Caco-2 (cell line): Measurements from ENCODE around the gene MEMO1. TPM values are rescaled to one million over a fixed set of nuclear protein-coding genes. Genes with fewer than 3 reads are reported as not detected.
"Not testable (repeated sequence)": the region's sequence is repeated elsewhere in the genome, so short reads cannot be mapped to it uniquely, and the experiment has no call there.

Experiments used
- BruUV-seq: library from RNA; stranded (reverse); fragments of 400-500 nt; replicated peaks from 2 replicates; lab custom pipeline; 2021; lab: Mats Ljungman, UMichigan
- CTCF ChIA-PET: fragments of 300-600 bp; sonication (Branson Sonifier 250); formaldehyde crosslinking; loops from one replicate; lab custom pipeline; 2022; ENCODE audit warnings: antibody characterized with exemption; lab: Charles Lee
- POLR2A ChIA-PET: fragments of 300-600 bp; sonication (Branson Sonifier 250); formaldehyde crosslinking; loops from one replicate; lab custom pipeline; 2022; ENCODE audit warnings: antibody characterized with exemption; lab: Charles Lee
- DNase-seq, 2 experiments: peaks; one replicate each; pipeline versions ENCODE4 v3.0.0 to v3.0.0-alpha.2; 2020 to 2022
- H3K27me3 ChIP-seq: replicated peaks from 2 replicates; pipeline ENCODE4 v1.6.0; 2011; ENCODE audit warnings: low read length; ENCODE audit not compliant: control insufficient read depth, insufficient read depth
- H3K36me3 ChIP-seq: 2 replicates; pipeline ENCODE4 v1.5.1; 2011; ENCODE audit warnings: low read length; ENCODE audit not compliant: control insufficient read depth, insufficient read depth
- H3K4me1 ChIP-seq: fragments of 250-450 bp; sonication (Bioruptor Pico); 2 replicates; pipeline ENCODE4 v1.5.1; 2020; ENCODE audit warnings: mild to moderate bottlenecking
- H3K4me3 ChIP-seq: 2 replicates; pipeline ENCODE4 v1.5.1; 2011; ENCODE audit warnings: low read depth, mild to moderate bottlenecking, control low read depth, low read length
- H3K9me3 ChIP-seq: fragments of 250-450 bp; sonication (Bioruptor Pico); 2 replicates; pipeline ENCODE4 v1.5.1; 2020; ENCODE audit warnings: mild to moderate bottlenecking, moderate library complexity
- H3K27ac Mint-ChIP-seq: one replicate; pipeline ENCODE4 v1.8.0; 2022; ENCODE audit warnings: mixed read lengths; ENCODE audit not compliant: unreplicated experiment
- H3K27me3 Mint-ChIP-seq: one replicate; pipeline ENCODE4 v1.8.0; 2022; ENCODE audit warnings: mixed read lengths; ENCODE audit not compliant: insufficient read depth, unreplicated experiment
- H3K36me3 Mint-ChIP-seq: one replicate; pipeline ENCODE4 v1.8.0; 2022; ENCODE audit warnings: mild to moderate bottlenecking, mixed read lengths; ENCODE audit not compliant: insufficient read depth, unreplicated experiment
- H3K4me1 Mint-ChIP-seq: one replicate; pipeline ENCODE4 v1.8.0; 2022; ENCODE audit warnings: low read depth, mixed read lengths; ENCODE audit not compliant: unreplicated experiment
- H3K4me3 Mint-ChIP-seq: one replicate; pipeline ENCODE4 v1.8.0; 2022; ENCODE audit warnings: mild to moderate bottlenecking, moderate library complexity, mixed read lengths; ENCODE audit not compliant: unreplicated experiment
- H3K9me3 Mint-ChIP-seq: one replicate; pipeline ENCODE4 v1.8.0; 2022; ENCODE audit warnings: mixed read lengths; ENCODE audit not compliant: unreplicated experiment
- intact Hi-C: fragments of 100-400 bp; cut with micrococcal nuclease; formaldehyde crosslinking; loops from one replicate; pipeline ENCODE4 v1.10.0; 2022; ENCODE audit not compliant: unreplicated experiment
- total RNA-seq: library from RNA; stranded (reverse); gene quantifications from 2 replicates; pipeline ENCODE4 v1.2.3, GENCODE V29; 2022
- TF ChIP-seq, protein P1 (sequence below), 2 experiments: fragments of 200-600 bp in 1 of 2; IDR thresholded peaks; 1 replicate in 1 of 2; 2 replicates in 1 of 2; pipeline versions ENCODE4 v1.5.1 to v1.8.0; 2011 to 2022; ENCODE audit warnings: antibody characterized with exemption in 1 of 2, control low read depth in 1 of 2, inconsistent platforms in 1 of 2, low read depth in 1 of 2, low read length in 1 of 2, mild to moderate bottlenecking in 1 of 2, moderate library complexity in 1 of 2; ENCODE audit not compliant: insufficient read depth in 1 of 2, severe bottlenecking in 1 of 2, unreplicated experiment in 1 of 2

The MEMO1 gene
- total RNA-seq, 1 experiment from 2014 or later, result 79.0 TPM

DNA sequence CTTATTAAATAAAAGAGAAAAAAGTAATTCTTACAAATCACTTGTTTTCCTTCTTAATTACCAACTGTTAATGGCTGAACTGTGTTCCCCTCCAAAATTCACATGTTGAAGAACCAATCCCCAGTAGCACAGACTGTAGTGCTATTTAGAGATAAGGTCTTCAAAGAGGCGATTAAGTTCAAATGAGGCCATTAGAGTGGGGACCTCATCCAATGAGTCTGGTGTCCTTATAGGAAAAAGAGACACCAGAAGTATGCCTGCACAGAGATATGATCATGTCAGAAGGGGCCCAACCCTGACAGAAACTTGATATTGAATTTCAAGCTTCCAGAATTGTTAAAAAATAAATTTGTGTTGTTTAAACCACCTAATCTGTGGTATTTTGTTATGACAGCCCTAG is 89.8 kb downstream of the MEMO1 start:
- H3K4me3 ChIP-seq, result no peak overlapping the region
- H3K27me3 ChIP-seq, result no peaks in the 10 kb centered on the region
- Mint-ChIP-seq H3K4me3 (no peak overlapping the region), H3K36me3 (peaks cover 18% of the 10 kb centered on the region), H3K27ac (no peak overlapping the region), H3K27me3 (no peaks in the 10 kb centered on the region), H3K4me1 (peaks cover 21% of the 10 kb centered on the region), H3K9me3 (no peaks in the 10 kb centered on the region)
- TF ChIP-seq, protein P1, sequence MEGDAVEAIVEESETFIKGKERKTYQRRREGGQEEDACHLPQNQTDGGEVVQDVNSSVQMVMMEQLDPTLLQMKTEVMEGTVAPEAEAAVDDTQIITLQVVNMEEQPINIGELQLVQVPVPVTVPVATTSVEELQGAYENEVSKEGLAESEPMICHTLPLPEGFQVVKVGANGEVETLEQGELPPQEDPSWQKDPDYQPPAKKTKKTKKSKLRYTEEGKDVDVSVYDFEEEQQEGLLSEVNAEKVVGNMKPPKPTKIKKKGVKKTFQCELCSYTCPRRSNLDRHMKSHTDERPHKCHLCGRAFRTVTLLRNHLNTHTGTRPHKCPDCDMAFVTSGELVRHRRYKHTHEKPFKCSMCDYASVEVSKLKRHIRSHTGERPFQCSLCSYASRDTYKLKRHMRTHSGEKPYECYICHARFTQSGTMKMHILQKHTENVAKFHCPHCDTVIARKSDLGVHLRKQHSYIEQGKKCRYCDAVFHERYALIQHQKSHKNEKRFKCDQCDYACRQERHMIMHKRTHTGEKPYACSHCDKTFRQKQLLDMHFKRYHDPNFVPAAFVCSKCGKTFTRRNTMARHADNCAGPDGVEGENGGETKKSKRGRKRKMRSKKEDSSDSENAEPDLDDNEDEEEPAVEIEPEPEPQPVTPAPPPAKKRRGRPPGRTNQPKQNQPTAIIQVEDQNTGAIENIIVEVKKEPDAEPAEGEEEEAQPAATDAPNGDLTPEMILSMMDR (IDR thresholded peaks at IDR 0.05; ENCODE audit: insufficient read depth in 1 of 2, low read depth in 1 of 2, low read length in 1 of 2, severe bottlenecking in 1 of 2, unreplicated experiment in 1 of 2), result no peak
- peaks cover 29% of the 10 kb centered on the region for H3K4me1 ChIP-seq
- ChIA-PET CTCF (no interaction called here), POLR2A (no interaction called here)
- no peak for DNase-seq
- H3K9me3 ChIP-seq, result no peaks in the 10 kb centered on the region
- intact Hi-C loops, result no loop called here
- H3K36me3 ChIP-seq, result peaks cover 1% of the 10 kb centered on the region; the same call in 1 of the 2 replicates
- no TSS peak for BruUV-seq

DNA sequence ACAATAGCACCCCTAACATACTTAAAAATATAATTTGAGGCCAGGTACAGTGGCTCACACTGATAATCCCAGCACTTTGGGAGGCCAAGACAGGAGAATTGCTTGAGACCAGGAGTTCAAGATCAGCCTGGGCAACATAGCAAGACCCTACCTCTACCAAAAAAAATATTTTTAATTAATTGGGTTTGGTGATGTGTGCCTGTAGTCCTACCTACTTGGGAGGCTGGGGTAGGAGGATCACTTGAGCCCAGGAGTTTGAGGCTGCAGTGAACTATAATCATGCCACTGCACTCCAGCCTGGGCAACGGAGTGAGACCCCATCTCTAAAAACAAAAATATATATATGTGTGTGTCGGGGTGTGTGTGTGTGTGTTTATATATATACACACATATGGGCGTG is 91.3 kb downstream of the MEMO1 start:
- Mint-ChIP-seq H3K9me3 (no peaks in the 10 kb centered on the region), H3K27ac (no peak overlapping the region), H3K4me1 (peaks cover 21% of the 10 kb centered on the region), H3K4me3 (no peak overlapping the region), H3K27me3 (no peaks in the 10 kb centered on the region), H3K36me3 (peaks cover 6% of the 10 kb centered on the region)
- H3K4me3 ChIP-seq, result no peak overlapping the region
- H3K4me1 ChIP-seq, result peaks cover 17% of the 10 kb centered on the region
- TF ChIP-seq, protein P1 (IDR thresholded peaks at IDR 0.05; ENCODE audit: insufficient read depth in 1 of 2, low read depth in 1 of 2, low read length in 1 of 2, severe bottlenecking in 1 of 2, unreplicated experiment in 1 of 2), result no peak
- H3K36me3 ChIP-seq, result peaks cover 1% of the 10 kb centered on the region; the same call in 1 of the 2 replicates
- DNase-seq, result no peak
- no peaks in the 10 kb centered on the region for H3K9me3 ChIP-seq
- ChIA-PET CTCF (no interaction called here), POLR2A (no interaction called here)
- intact Hi-C loops, result no loop called here
- BruUV-seq, result no TSS peak
- H3K27me3 ChIP-seq, result no peaks in the 10 kb centered on the region

DNA sequence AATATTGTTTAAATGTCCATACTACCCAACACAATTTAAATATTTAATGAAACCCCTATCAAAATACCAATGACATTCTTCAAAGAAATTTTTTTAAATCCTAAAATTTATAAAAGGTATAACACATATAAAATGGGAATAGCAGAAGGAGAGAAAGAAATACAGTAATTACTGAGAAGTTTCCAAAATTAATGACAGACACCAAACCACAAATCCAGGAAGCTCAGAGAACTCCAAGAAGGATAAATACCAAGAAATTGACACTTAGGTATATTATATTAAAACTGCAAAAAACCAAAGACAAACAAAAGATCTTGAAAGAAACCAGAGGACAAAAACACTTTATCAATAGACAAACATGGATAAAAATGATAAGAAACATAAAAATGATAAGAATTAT is 101.1 kb downstream of the MEMO1 start:
- H3K36me3 ChIP-seq, result no peaks in the 10 kb centered on the region; the same call in 1 of the 2 replicates
- no peaks in the 10 kb centered on the region for H3K4me1 Mint-ChIP-seq
- no peak overlapping the region for H3K4me3 Mint-ChIP-seq
- no peaks in the 10 kb centered on the region for H3K27me3 Mint-ChIP-seq
- no peak overlapping the region for H3K4me3 ChIP-seq
- no peak for DNase-seq
- BruUV-seq, result no TSS peak
- H3K9me3 ChIP-seq, result peaks cover 7% of the 10 kb centered on the region
- CTCF ChIA-PET, result no interaction called here
- no peaks in the 10 kb centered on the region for H3K4me1 ChIP-seq
- POLR2A ChIA-PET, result no interaction called here
- intact Hi-C loops, result no loop called here
- H3K27ac Mint-ChIP-seq, result no peak overlapping the region
- H3K27me3 ChIP-seq, result no peaks in the 10 kb centered on the region
- H3K36me3 Mint-ChIP-seq, result peaks cover 52% of the 10 kb centered on the region
- TF ChIP-seq, protein P1 (IDR thresholded peaks at IDR 0.05; ENCODE audit: insufficient read depth in 1 of 2, low read depth in 1 of 2, low read length in 1 of 2, severe bottlenecking in 1 of 2, unreplicated experiment in 1 of 2), result no peak
- peaks cover 26% of the 10 kb centered on the region for H3K9me3 Mint-ChIP-seq

GRCh38 chr2:31907491-31907890 is 103.3 kb downstream of the MEMO1 start:
- H3K4me1 Mint-ChIP-seq, H3K4me1 ChIP-seq, intact Hi-C loops, H3K4me3 Mint-ChIP-seq, CTCF ChIA-PET, H3K27ac Mint-ChIP-seq, BruUV-seq, H3K9me3 ChIP-seq, H3K27me3 ChIP-seq, H3K4me3 ChIP-seq, DNase-seq, H3K36me3 ChIP-seq, H3K27me3 Mint-ChIP-seq: not testable (repeated sequence)
- Mint-ChIP-seq H3K9me3 (peaks cover 26% of the 10 kb centered on the region), H3K36me3 (peaks cover 59% of the 10 kb centered on the region)
- POLR2A ChIA-PET, result interaction anchor here (0.5 kb wide), 1 partner anchor 129 kb away, joined by 5 read pairs; no protein-coding TSS in a partner anchor
